ENCODE measurements around the gene CDK6.

Gene CDK6

DNA sequence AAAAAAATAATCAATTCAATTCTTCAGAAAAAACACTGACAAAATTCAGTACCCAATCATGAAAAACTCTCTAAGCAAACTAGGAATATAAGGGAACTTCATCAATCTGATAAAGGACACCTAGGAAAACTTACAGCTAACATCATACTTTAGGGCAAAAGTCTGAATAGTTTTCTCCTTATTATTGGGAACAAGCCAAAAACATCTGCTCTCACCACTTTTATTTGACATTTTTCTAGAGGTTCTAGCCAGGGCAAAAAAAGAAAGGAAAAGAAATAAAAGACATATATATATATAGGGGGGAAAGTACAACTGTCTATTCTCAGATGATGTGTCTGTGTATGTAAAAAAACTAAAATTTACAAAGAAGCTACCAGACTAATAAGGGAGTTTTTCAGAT lies 19.0 kb downstream of the CDK6 start:
- Histone ChIP-seq H3K9me3 (replicated peaks in 1 of 2; ENCODE audit: control insufficient read depth in 2 of 2, insufficient read depth in 1 of 2, low read depth in 1 of 2, low read length in 2 of 2) (peaks cover 2 to 30% of the 10 kb centered on the region in 2 donors), H3K4me2 (ENCODE audit: insufficient read depth, low read length, poor library complexity, severe bottlenecking) (no peak overlapping the region), H3K4ac (ENCODE audit: low read length) (no peak overlapping the region), H3K4me1 (ENCODE audit: control insufficient read depth in 2 of 2, insufficient read depth in 1 of 2, low read depth in 1 of 2, low read length in 2 of 2) (no peaks in the 10 kb centered on the region), H2BK120ac (ENCODE audit: low read depth, low read length) (no peak overlapping the region), H3K14ac (ENCODE audit: low read length) (no peak overlapping the region), H2AK5ac (ENCODE audit: low read depth, low read length) (no peak overlapping the region), H4K8ac (ENCODE audit: low read depth, low read length) (no peak overlapping the region), H3K27ac (replicated peaks; ENCODE audit: low read length) (no peak overlapping the region), H3K79me1 (ENCODE audit: low read depth, low read length) (no peaks in the 10 kb centered on the region), H2BK5ac (ENCODE audit: low read length) (no peak overlapping the region), H2BK12ac (ENCODE audit: low read length) (no peak overlapping the region), H3K23ac (ENCODE audit: low read depth, low read length, poor library complexity) (no peak overlapping the region), H3K36me3 (replicated peaks in 1 of 2; ENCODE audit: control insufficient read depth in 2 of 2, insufficient read depth in 2 of 2, low read length in 2 of 2) (no peaks in the 10 kb centered on the region), H3K18ac (ENCODE audit: low read length) (no peak overlapping the region), H2AFZ (ENCODE audit: low read length) (no peak overlapping the region), H3K4me3 (ENCODE audit: low read length in 2 of 2) (no peak overlapping the region), H2BK15ac (ENCODE audit: low read length) (no peak overlapping the region), H3K27me3 (ENCODE audit: control insufficient read depth in 3 of 3, insufficient read depth in 3 of 3, low read depth in 1 of 3, low read length in 3 of 3) (no peaks in the 10 kb centered on the region), H4K91ac (ENCODE audit: low read depth, low read length, poor library complexity) (no peak overlapping the region), H3K9ac (ENCODE audit: low read depth, low read length, poor library complexity) (no peak overlapping the region)
- DNase-seq (ENCODE audit: low spot score): no peak

DNA sequence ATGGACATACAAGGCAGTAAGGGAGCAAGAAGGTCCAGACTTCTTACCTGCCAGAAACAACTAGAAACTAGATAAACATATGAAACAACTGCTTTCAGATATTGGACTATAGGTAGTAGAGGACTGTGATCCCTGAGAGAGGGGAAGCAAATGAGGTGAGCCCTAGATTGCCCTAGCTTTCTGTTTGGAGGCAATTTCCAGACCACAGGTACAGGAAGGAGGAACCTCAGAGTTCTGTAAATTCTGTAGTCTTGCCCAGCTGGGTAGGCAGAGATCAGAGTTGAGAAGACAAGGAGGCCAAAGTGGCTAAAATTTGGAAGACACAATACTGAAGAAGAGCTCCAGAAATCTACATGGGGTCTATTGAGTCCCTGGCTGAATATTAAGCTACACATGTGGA lies 21.0 kb downstream of the CDK6 start:
- Histone ChIP-seq H3K4me1 (ENCODE audit: control insufficient read depth in 2 of 2, insufficient read depth in 1 of 2, low read depth in 1 of 2, low read length in 2 of 2) (no peaks in the 10 kb centered on the region), H3K14ac (ENCODE audit: low read length) (no peak overlapping the region), H4K91ac (ENCODE audit: low read depth, low read length, poor library complexity) (no peak overlapping the region), H2BK120ac (ENCODE audit: low read depth, low read length) (no peak overlapping the region), H2BK12ac (ENCODE audit: low read length) (no peak overlapping the region), H3K4me3 (ENCODE audit: low read length in 2 of 2) (no peak overlapping the region), H3K4ac (ENCODE audit: low read length) (no peak overlapping the region), H3K18ac (ENCODE audit: low read length) (no peak overlapping the region), H3K9me3 (replicated peaks in 1 of 2; ENCODE audit: control insufficient read depth in 2 of 2, insufficient read depth in 1 of 2, low read depth in 1 of 2, low read length in 2 of 2) (peaks cover 2 to 30% of the 10 kb centered on the region in 2 donors), H3K79me1 (ENCODE audit: low read depth, low read length) (no peaks in the 10 kb centered on the region), H3K9ac (ENCODE audit: low read depth, low read length, poor library complexity) (no peak overlapping the region), H2BK15ac (ENCODE audit: low read length) (no peak overlapping the region), H3K27ac (replicated peaks; ENCODE audit: low read length) (no peak overlapping the region), H2BK5ac (ENCODE audit: low read length) (no peak overlapping the region), H2AK5ac (ENCODE audit: low read depth, low read length) (no peak overlapping the region), H3K27me3 (ENCODE audit: control insufficient read depth in 3 of 3, insufficient read depth in 3 of 3, low read depth in 1 of 3, low read length in 3 of 3) (no peaks in the 10 kb centered on the region), H2AFZ (ENCODE audit: low read length) (no peak overlapping the region), H4K8ac (ENCODE audit: low read depth, low read length) (no peak overlapping the region), H3K36me3 (replicated peaks in 1 of 2; ENCODE audit: control insufficient read depth in 2 of 2, insufficient read depth in 2 of 2, low read length in 2 of 2) (no peaks in the 10 kb centered on the region), H3K4me2 (ENCODE audit: insufficient read depth, low read length, poor library complexity, severe bottlenecking) (no peak overlapping the region), H3K23ac (ENCODE audit: low read depth, low read length, poor library complexity) (no peak overlapping the region)
- no peak for DNase-seq (ENCODE audit: low spot score)

DNA sequence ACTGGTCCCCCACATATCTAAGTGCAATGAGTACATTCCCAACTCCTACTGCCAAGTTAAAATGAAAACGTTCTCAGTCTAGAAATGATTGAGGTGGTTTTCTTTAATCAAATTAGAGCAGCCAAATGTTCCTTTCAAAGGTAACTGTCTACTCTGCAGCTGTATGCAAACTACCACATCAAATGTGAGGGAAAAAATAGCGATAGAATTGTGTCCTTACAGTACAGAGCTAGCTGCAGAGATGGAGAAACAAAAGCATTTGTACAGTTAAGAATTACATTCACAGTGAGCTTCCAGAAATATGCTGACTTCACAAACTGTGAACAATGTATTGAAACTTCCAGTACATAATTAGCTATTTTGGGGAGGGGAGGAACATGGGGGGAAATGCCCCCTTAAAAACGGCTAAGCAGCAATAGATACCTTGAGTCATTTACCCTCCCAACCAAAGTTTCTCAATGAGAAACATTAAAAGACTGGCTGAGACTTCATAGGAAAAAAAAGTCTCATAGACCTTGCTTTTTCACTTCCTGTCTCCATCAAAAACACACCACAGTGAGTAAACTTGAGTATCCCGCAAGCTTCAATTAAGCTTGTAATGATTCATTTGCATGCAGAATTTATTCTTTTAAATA lies 22.9 kb downstream of the CDK6 start:
- Histone ChIP-seq H2AFZ (ENCODE audit: low read length) (no peak overlapping the region), H3K4me2 (ENCODE audit: insufficient read depth, low read length, poor library complexity, severe bottlenecking) (no peak overlapping the region), H3K14ac (ENCODE audit: low read length) (no peak overlapping the region), H2BK15ac (ENCODE audit: low read length) (no peak overlapping the region), H3K36me3 (replicated peaks in 1 of 2; ENCODE audit: control insufficient read depth in 2 of 2, insufficient read depth in 2 of 2, low read length in 2 of 2) (no peaks in the 10 kb centered on the region), H3K4me1 (ENCODE audit: control insufficient read depth in 2 of 2, insufficient read depth in 1 of 2, low read depth in 1 of 2, low read length in 2 of 2) (peaks cover 0 to 2% of the 10 kb centered on the region in 2 donors), H3K4me3 (ENCODE audit: low read length in 2 of 2) (no peak overlapping the region), H2BK12ac (ENCODE audit: low read length) (no peak overlapping the region), H3K4ac (ENCODE audit: low read length) (no peak overlapping the region), H2AK5ac (ENCODE audit: low read depth, low read length) (no peak overlapping the region), H3K27me3 (ENCODE audit: control insufficient read depth in 3 of 3, insufficient read depth in 3 of 3, low read depth in 1 of 3, low read length in 3 of 3) (no peaks in the 10 kb centered on the region), H4K8ac (ENCODE audit: low read depth, low read length) (no peak overlapping the region), H3K79me1 (ENCODE audit: low read depth, low read length) (no peaks in the 10 kb centered on the region), H2BK5ac (ENCODE audit: low read length) (no peak overlapping the region), H3K18ac (ENCODE audit: low read length) (no peak overlapping the region), H4K91ac (ENCODE audit: low read depth, low read length, poor library complexity) (no peak overlapping the region), H3K27ac (replicated peaks; ENCODE audit: low read length) (no peak overlapping the region), H3K23ac (ENCODE audit: low read depth, low read length, poor library complexity) (no peak overlapping the region), H2BK120ac (ENCODE audit: low read depth, low read length) (no peak overlapping the region), H3K9me3 (replicated peaks in 1 of 2; ENCODE audit: control insufficient read depth in 2 of 2, insufficient read depth in 1 of 2, low read depth in 1 of 2, low read length in 2 of 2) (peaks cover 2 to 25% of the 10 kb centered on the region in 2 donors), H3K9ac (ENCODE audit: low read depth, low read length, poor library complexity) (no peak overlapping the region)
- no peak for DNase-seq (ENCODE audit: low spot score)
- no CpG with 5 or more reads among the region's 4 CpGs for WGBS, 2 donors (ENCODE audit: extremely low coverage in 2 of 2, insufficient read length in 2 of 2, insufficient replicate concordance in 1 of 2)

DNA sequence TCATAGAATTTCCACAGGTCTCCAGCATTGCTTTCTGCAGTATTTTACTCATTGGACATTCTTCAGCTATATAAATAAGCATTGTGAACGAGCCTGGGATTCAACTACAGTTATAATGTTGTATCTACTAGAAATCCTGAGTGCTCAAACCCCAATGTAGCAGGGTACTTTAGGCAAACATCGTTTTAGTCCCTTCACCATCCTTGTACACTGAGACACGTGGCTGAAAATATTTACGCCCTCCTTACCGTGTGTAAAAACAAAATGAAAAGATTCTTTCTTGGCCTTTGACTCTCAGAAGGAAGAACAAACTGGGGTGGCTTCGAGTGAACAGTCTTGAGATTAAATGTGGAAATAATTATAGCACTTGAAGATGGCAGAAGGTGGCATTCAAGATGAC lies 25.2 kb downstream of the CDK6 start:
- H3K4me2 ChIP-seq (ENCODE audit: insufficient read depth, low read length, poor library complexity, severe bottlenecking): no peak overlapping the region
- H4K91ac ChIP-seq (ENCODE audit: low read depth, low read length, poor library complexity): no peak overlapping the region
- H3K18ac ChIP-seq (ENCODE audit: low read length): no peak overlapping the region
- H3K36me3 ChIP-seq (replicated peaks in 1 of 2; ENCODE audit: control insufficient read depth in 2 of 2, insufficient read depth in 2 of 2, low read length in 2 of 2): no peaks in the 10 kb centered on the region
- H4K8ac ChIP-seq (ENCODE audit: low read depth, low read length): no peak overlapping the region
- DNase-seq (ENCODE audit: low spot score): no peak
- no peak overlapping the region for H2BK12ac ChIP-seq (ENCODE audit: low read length)
- no peak overlapping the region for H3K27ac ChIP-seq (replicated peaks; ENCODE audit: low read length)
- H2AK5ac ChIP-seq (ENCODE audit: low read depth, low read length): no peak overlapping the region
- no peak overlapping the region for H3K4ac ChIP-seq (ENCODE audit: low read length)
- peaks cover 2 to 10% of the 10 kb centered on the region in 2 donors for H3K9me3 ChIP-seq (replicated peaks in 1 of 2; ENCODE audit: control insufficient read depth in 2 of 2, insufficient read depth in 1 of 2, low read depth in 1 of 2, low read length in 2 of 2)
- H2AFZ ChIP-seq (ENCODE audit: low read length): no peak overlapping the region
- H2BK120ac ChIP-seq (ENCODE audit: low read depth, low read length): no peak overlapping the region
- H3K23ac ChIP-seq (ENCODE audit: low read depth, low read length, poor library complexity): no peak overlapping the region
- no peak overlapping the region for H2BK15ac ChIP-seq (ENCODE audit: low read length)
- H3K9ac ChIP-seq (ENCODE audit: low read depth, low read length, poor library complexity): no peak overlapping the region
- no peaks in the 10 kb centered on the region for H3K27me3 ChIP-seq (ENCODE audit: control insufficient read depth in 3 of 3, insufficient read depth in 3 of 3, low read depth in 1 of 3, low read length in 3 of 3)
- no peaks in the 10 kb centered on the region for H3K79me1 ChIP-seq (ENCODE audit: low read depth, low read length)
- no peak overlapping the region for H3K4me3 ChIP-seq (ENCODE audit: low read length in 2 of 2)
- H3K4me1 ChIP-seq (ENCODE audit: control insufficient read depth in 2 of 2, insufficient read depth in 1 of 2, low read depth in 1 of 2, low read length in 2 of 2): peaks cover 0 to 2% of the 10 kb centered on the region in 2 donors
- no peak overlapping the region for H3K14ac ChIP-seq (ENCODE audit: low read length)
- no peak overlapping the region for H2BK5ac ChIP-seq (ENCODE audit: low read length)
- WGBS, 2 donors (ENCODE audit: extremely low coverage in 2 of 2, insufficient read length in 2 of 2, insufficient replicate concordance in 1 of 2): no CpG with 5 or more reads among the region's 6 CpGs

Data from neuronal stem cell (in vitro differentiated cells).